CD14-positive monocyte (primary cell): Measurements from ENCODE around the gene PNKP. TPM values are rescaled to one million over a fixed set of nuclear protein-coding genes. Genes with fewer than 3 reads are reported as not detected.

ENCODE experiments used
- DNase-seq, 3 donors: peaks; one replicate each; pipeline ENCODE4 v3.0.0-alpha.2; 2011 to 2022
- H2AFZ ChIP-seq: 2 replicates; pipeline ENCODE4 v1.6.0; 2012; ENCODE audit warnings: mild to moderate bottlenecking, low read depth, low read length, inconsistent platforms; ENCODE audit not compliant: insufficient read depth, poor library complexity, severe bottlenecking
- H3K27ac ChIP-seq, 2 donors: 1 replicate in 1 of 2; 2 replicates in 1 of 2; pipeline ENCODE4 v1.5.1; 2012 to 2013; ENCODE audit warnings: low read length in 2 of 2, control low read depth in 1 of 2, inconsistent platforms in 1 of 2, low read depth in 1 of 2, mild to moderate bottlenecking in 1 of 2
- H3K27me3 ChIP-seq, 2 donors: one replicate each; pipeline versions ENCODE4 v1.6.0 to v1.6.1; 2011 to 2013; ENCODE audit warnings: low read length in 2 of 2; ENCODE audit not compliant: control insufficient read depth in 2 of 2, insufficient read depth in 2 of 2
- H3K36me3 ChIP-seq, 2 donors: replicated peaks in 1 of 2; 1 replicate in 1 of 2; 2 replicates in 1 of 2; pipeline versions ENCODE4 v1.5.1 to v1.6.1; 2012 to 2013; ENCODE audit warnings: low read length in 2 of 2, control low read depth in 1 of 2, inconsistent platforms in 1 of 2, mild to moderate bottlenecking in 1 of 2; ENCODE audit not compliant: insufficient read depth in 2 of 2, control insufficient read depth in 1 of 2
- H3K4me1 ChIP-seq, 2 donors: 1 replicate in 1 of 2; 2 replicates in 1 of 2; pipeline versions ENCODE4 v1.5.1 to v1.6.1; 2012 to 2013; ENCODE audit warnings: low read length in 2 of 2, control low read depth in 1 of 2, inconsistent platforms in 1 of 2, mild to moderate bottlenecking in 1 of 2, moderate library complexity in 1 of 2; ENCODE audit not compliant: insufficient read depth in 2 of 2, control insufficient read depth in 1 of 2
- H3K4me2 ChIP-seq: replicated peaks from 2 replicates; pipeline ENCODE3; 2012; ENCODE audit warnings: low read length, moderate library complexity, mild to moderate bottlenecking; ENCODE audit not compliant: poor library complexity, severe bottlenecking; ENCODE audit errors: extremely low read depth
- H3K4me3 ChIP-seq, 3 experiments: fragments of 200-600 bp in 1 of 3; sonication (generic) in 1 of 3; replicated peaks in 1 of 3; 1 replicate in 2 of 3; 2 replicates in 1 of 3; pipeline ENCODE4 v1.5.1; 2011 to 2013; ENCODE audit warnings: low read length in 3 of 3, mild to moderate bottlenecking in 3 of 3, control low read depth in 2 of 3, low read depth in 2 of 3, inconsistent platforms in 1 of 3, moderate library complexity in 1 of 3
- H3K79me2 ChIP-seq: 2 replicates; pipeline ENCODE4 v1.6.0; 2012; ENCODE audit warnings: mild to moderate bottlenecking, control low read depth, inconsistent platforms, low read length, moderate library complexity; ENCODE audit not compliant: insufficient read depth
- H3K9ac ChIP-seq: 2 replicates; pipeline ENCODE4 v1.6.0; 2017; ENCODE audit warnings: low read length, mild to moderate bottlenecking; ENCODE audit not compliant: insufficient read depth, poor library complexity, severe bottlenecking
- H3K9me3 ChIP-seq, 2 donors: replicated peaks in 1 of 2; 1 replicate in 1 of 2; 2 replicates in 1 of 2; pipeline versions ENCODE4 v1.5.1 to v1.6.1; 2012 to 2013; ENCODE audit warnings: low read length in 2 of 2, control low read depth in 1 of 2; ENCODE audit not compliant: control insufficient read depth in 1 of 2, insufficient read depth in 1 of 2
- H4K20me1 ChIP-seq: 2 replicates; pipeline ENCODE4 v1.6.0; 2012; ENCODE audit warnings: mild to moderate bottlenecking, low read length, control low read depth, moderate library complexity; ENCODE audit not compliant: insufficient read depth
- H3K27ac Mint-ChIP-seq, 7 donors: one replicate each; pipeline ENCODE4 v1.8.0; 2020; ENCODE audit warnings: mild to moderate bottlenecking in 7 of 7, mixed read lengths in 7 of 7, moderate library complexity in 6 of 7, inconsistent platforms in 2 of 7
- H3K27me3 Mint-ChIP-seq, 3 donors: one replicate each; pipeline ENCODE4 v1.8.0; 2021 to 2022; ENCODE audit warnings: low read depth in 3 of 3, mild to moderate bottlenecking in 3 of 3, mixed read lengths in 3 of 3, moderate library complexity in 3 of 3, inconsistent platforms in 1 of 3
- H3K36me3 Mint-ChIP-seq, 2 donors: one replicate each; pipeline ENCODE4 v1.8.0; 2020; ENCODE audit warnings: mixed read lengths in 2 of 2, inconsistent platforms in 1 of 2, mild to moderate bottlenecking in 1 of 2
- H3K4me1 Mint-ChIP-seq: one replicate; pipeline ENCODE4 v1.8.0; 2020; ENCODE audit warnings: mild to moderate bottlenecking, mixed read lengths
- H3K4me3 Mint-ChIP-seq, 2 donors: one replicate each; pipeline ENCODE4 v1.8.0; 2020; ENCODE audit warnings: mild to moderate bottlenecking in 2 of 2, mixed read lengths in 2 of 2, moderate library complexity in 1 of 2
- H3K9me3 Mint-ChIP-seq, 7 donors: one replicate each; pipeline ENCODE4 v1.8.0; 2020 to 2022; ENCODE audit warnings: mixed read lengths in 7 of 7, mild to moderate bottlenecking in 6 of 7, moderate library complexity in 6 of 7, inconsistent platforms in 2 of 7
- CTCF ChIP-seq: fragments of 200-600 bp; IDR thresholded peaks from one replicate; pipeline ENCODE4 v1.8.0; 2022; ENCODE audit warnings: antibody characterized with exemption, mild to moderate bottlenecking
- WGBS: methylation state at CpG from one replicate; pipeline ENCODE4 v1.1.5; 2013; ENCODE audit warnings: missing lambda C conversion rate; ENCODE audit not compliant: insufficient coverage; 5-methylcytosine and 5-hydroxymethylcytosine counted together
- intact Hi-C, 2 donors: fragments of 100-400 bp; cut with micrococcal nuclease; formaldehyde crosslinking; loops; one replicate each; pipeline versions ENCODE4 v1.15.0 to v1.15.1; 2023
- polyA plus RNA-seq, 3 donors: library from polyadenylated mRNA; depleted of rRNA in 1 of 3; unstranded in 2 of 3; stranded (reverse) in 1 of 3; fragments of 300-500 nt in 2 of 3; fragments of >200 nt in 1 of 3; fragmentation: Illumina TruSeq in 2 of 3; gene quantifications; 1 replicate in 2 of 3; 2 replicates in 1 of 3; pipeline ENCODE4 v1.2.3, GENCODE V29; 2012 to 2021

The PNKP gene
- polyA plus RNA-seq, 3 donors = 23.0 to 88.6 (median 30.2) TPM

GRCh38 chr19:49835562-49835961 lies 31.8 kb downstream of the PNKP start:
- Histone ChIP-seq H3K9ac (no peak overlapping the region), H3K27me3 (no peaks in the 10 kb centered on the region), H3K4me1 (peaks cover 22 to 25% of the 10 kb centered on the region in 2 donors), H4K20me1 (peaks cover 23% of the 10 kb centered on the region), H3K36me3 (peaks cover 83 to 99% of the 10 kb centered on the region in 2 donors), H3K9me3 (no peaks in the 10 kb centered on the region), H3K27ac (no peak overlapping the region), H3K79me2 (no peaks in the 10 kb centered on the region), H2AFZ (no peak overlapping the region), H3K4me3 (no peak overlapping the region), H3K4me2 (no peak overlapping the region)
- peaks cover 0 to 3% (median 0%) of the 10 kb centered on the region in 7 donors for H3K9me3 Mint-ChIP-seq
- DNase-seq = no peak
- no peak for TF ChIP-seq CTCF
- intact Hi-C loops = no loop called here
- peaks cover 24% of the 10 kb centered on the region for H3K4me1 Mint-ChIP-seq
- no peak overlapping the region for H3K4me3 Mint-ChIP-seq
- H3K36me3 Mint-ChIP-seq = peaks cover 79 to 93% of the 10 kb centered on the region in 2 donors
- no peaks in the 10 kb centered on the region for H3K27me3 Mint-ChIP-seq
- 95% methylated on average over 8 of the region's 12 CpGs for WGBS
- H3K27ac Mint-ChIP-seq = no peak overlapping the region

GRCh38 chr19:49833599-49833998 lies 33.8 kb downstream of the PNKP start:
- H3K9me3 ChIP-seq = no peaks in the 10 kb centered on the region
- peaks cover 42% of the 10 kb centered on the region for H4K20me1 ChIP-seq
- no peak overlapping the region for H3K4me2 ChIP-seq
- H3K4me1 ChIP-seq = peaks cover 22 to 25% of the 10 kb centered on the region in 2 donors
- no peak for DNase-seq
- peaks cover 79 to 95% of the 10 kb centered on the region in 2 donors for H3K36me3 Mint-ChIP-seq
- H3K4me1 Mint-ChIP-seq = peaks cover 24% of the 10 kb centered on the region
- no peak overlapping the region for H3K27ac ChIP-seq
- no peak overlapping the region for H3K4me3 Mint-ChIP-seq
- intact Hi-C loops = no loop called here
- peaks cover 87 to 100% of the 10 kb centered on the region in 2 donors for H3K36me3 ChIP-seq
- no peaks in the 10 kb centered on the region for H3K27me3 ChIP-seq
- H3K9ac ChIP-seq = no peak overlapping the region
- H3K27me3 Mint-ChIP-seq = no peaks in the 10 kb centered on the region
- 95% methylated on average over 7 of the region's 7 CpGs for WGBS
- H3K27ac Mint-ChIP-seq = peak overlapping the region in 1 of 7 donors; percentile 40
- no peak overlapping the region for H3K4me3 ChIP-seq
- H3K9me3 Mint-ChIP-seq = no peaks in the 10 kb centered on the region
- no peaks in the 10 kb centered on the region for H3K79me2 ChIP-seq
- no peak for TF ChIP-seq CTCF
- H2AFZ ChIP-seq = no peak overlapping the region
